SHP77 treated with DMSO at 0.1 percent for 48 hours (cell line): ENCODE data around the gene SLC7A6OS.
"Not testable (repeated sequence)": the region's sequence is repeated elsewhere in the genome, so short reads cannot be mapped to it uniquely, and the experiment has no call there.

Experiments used
- DNase-seq: peaks from one replicate; lab custom pipeline; 2025; lab: John Stamatoyannopoulos, UW

The SLC7A6OS gene

GRCh38 chr16:68298907-68299561 is 11.7 kb downstream of the SLC7A6OS start:
- DNase-seq = no peak

- no peak for DNase-seq
Measured at GRCh38 chr16:68298312-68298711, 12.4 kb downstream of the SLC7A6OS start.

GRCh38 chr16:68297908-68298307 is 12.8 kb downstream of the SLC7A6OS start:
- DNase-seq = no peak

- no peak for DNase-seq
Measured at GRCh38 chr16:68296693-68297092, 14.1 kb downstream of the SLC7A6OS start.

- DNase-seq = no peak
Measured at GRCh38 chr16:68296291-68296690, 14.5 kb downstream of the SLC7A6OS start.

GRCh38 chr16:68292425-68292824 is 18.3 kb downstream of the SLC7A6OS start:
- no peak for DNase-seq

GRCh38 chr16:68291227-68291626 is 19.5 kb downstream of the SLC7A6OS start:
- DNase-seq = no peak

GRCh38 chr16:68290450-68290849 is 20.3 kb downstream of the SLC7A6OS start:
- no peak for DNase-seq

- no peak for DNase-seq
Measured at GRCh38 chr16:68289621-68290329, 21.0 kb downstream of the SLC7A6OS start.

GRCh38 chr16:68289202-68289601 is 21.5 kb downstream of the SLC7A6OS start:
- no peak for DNase-seq

- not testable (repeated sequence) for DNase-seq
Measured at GRCh38 chr16:68288796-68289195, 21.9 kb downstream of the SLC7A6OS start.

- DNase-seq = no peak
Measured at GRCh38 chr16:68288252-68288650, 22.5 kb downstream of the SLC7A6OS start.

- no peak for DNase-seq
Measured at GRCh38 chr16:68287276-68288251, 23.2 kb downstream of the SLC7A6OS start.

GRCh38 chr16:68286153-68287074 is 24.3 kb downstream of the SLC7A6OS start:
- no peak for DNase-seq

- no peak for DNase-seq
Measured at GRCh38 chr16:68285683-68286082, 25.1 kb downstream of the SLC7A6OS start.

GRCh38 chr16:68284847-68285246 is 25.9 kb downstream of the SLC7A6OS start:
- no peak for DNase-seq

- no peak for DNase-seq
Measured at GRCh38 chr16:68283801-68284598, 26.7 kb downstream of the SLC7A6OS start.

- DNase-seq = no peak
Measured at GRCh38 chr16:68283346-68283745, 27.4 kb downstream of the SLC7A6OS start.

- DNase-seq = no peak
Measured at GRCh38 chr16:68282064-68282452, 28.7 kb downstream of the SLC7A6OS start.

GRCh38 chr16:68281368-68282063 is 29.2 kb downstream of the SLC7A6OS start:
- DNase-seq = no peak
